CD4-positive, alpha-beta T cell treated with Interferon alpha-2 for 1 hour (primary cell): ENCODE results near the gene B3GALNT1.

ENCODE experiments used
- DNase-seq, 2 donors: peaks; one replicate each; pipeline ENCODE4 v3.0.0-alpha.2; 2020 to 2022

B3GALNT1 gene

GRCh38 chr3:161073181-161073580, 32.0 kb downstream of the B3GALNT1 start:
- no peak for DNase-seq

GRCh38 chr3:161072751-161073150, 32.4 kb downstream of the B3GALNT1 start:
- DNase-seq, result no peak

- no peak for DNase-seq
These were observed 32.9 kb downstream of the B3GALNT1 start for GRCh38 chr3:161072211-161072621.

- DNase-seq, result no peak
These were observed 34.0 kb downstream of the B3GALNT1 start for GRCh38 chr3:161070980-161071663.

GRCh38 chr3:161070252-161070930, 34.8 kb downstream of the B3GALNT1 start:
- DNase-seq, result no peak

- peak; percentile 3 to 7 for DNase-seq
These were observed 35.5 kb downstream of the B3GALNT1 start for GRCh38 chr3:161069511-161070251.

GRCh38 chr3:161067335-161067734, 37.8 kb downstream of the B3GALNT1 start:
- no peak for DNase-seq

- DNase-seq, result no peak
These were observed 38.2 kb downstream of the B3GALNT1 start for GRCh38 chr3:161066930-161067329.

- DNase-seq, result no peak
These were observed 40.7 kb downstream of the B3GALNT1 start for GRCh38 chr3:161064413-161064812.

GRCh38 chr3:161054860-161055604, 50.1 kb downstream of the B3GALNT1 start:
- DNase-seq, result no peak

GRCh38 chr3:161051856-161052255, 53.3 kb downstream of the B3GALNT1 start:
- DNase-seq, result no peak

GRCh38 chr3:161050935-161051334, 54.2 kb downstream of the B3GALNT1 start:
- no peak for DNase-seq

GRCh38 chr3:161049683-161050248, 55.4 kb downstream of the B3GALNT1 start:
- no peak for DNase-seq

- no peak for DNase-seq
These were observed 61.7 kb downstream of the B3GALNT1 start for GRCh38 chr3:161043336-161044035.

GRCh38 chr3:161042023-161042501, 63.1 kb downstream of the B3GALNT1 start:
- no peak for DNase-seq

- no peak for DNase-seq
These were observed 66.4 kb downstream of the B3GALNT1 start for GRCh38 chr3:161038725-161039124.

- peak in 1 of 2 donors; percentile 4 for DNase-seq
These were observed 69.4 kb downstream of the B3GALNT1 start for GRCh38 chr3:161035711-161036110.

- DNase-seq, result peak in 1 of 2 donors; percentile 45
These were observed 70.1 kb downstream of the B3GALNT1 start for GRCh38 chr3:161034913-161035550.
